NOMO-1 (cell line): ENCODE data around the gene NOX3.
"Not testable (repeated sequence)": the region's sequence is repeated elsewhere in the genome, so short reads cannot be mapped to it uniquely, and the experiment has no call there.

ENCODE experiments used
- DNase-seq, 2 experiments: peaks; one replicate each; lab custom pipeline; 2025; ENCODE audit not compliant: unreplicated experiment in 2 of 2; lab: John Stamatoyannopoulos, UW

The NOX3 gene

GRCh38 chr6:155377061-155377460 is 78.6 kb downstream of the NOX3 start:
- DNase-seq, result no peak

GRCh38 chr6:155375801-155376200 is 79.8 kb downstream of the NOX3 start:
- no peak for DNase-seq

GRCh38 chr6:155374681-155375080 is 81.0 kb downstream of the NOX3 start:
- no peak for DNase-seq

- no peak for DNase-seq
These were observed 82.4 kb downstream of the NOX3 start for GRCh38 chr6:155373276-155373675.

GRCh38 chr6:155372256-155372655 is 83.4 kb downstream of the NOX3 start:
- peak; percentile 7 to 15 for DNase-seq

- no peak for DNase-seq
These were observed 84.4 kb downstream of the NOX3 start for GRCh38 chr6:155371230-155371629.

- DNase-seq, result no peak
These were observed 89.3 kb downstream of the NOX3 start for GRCh38 chr6:155366325-155366724.

- DNase-seq, result no peak
These were observed 90.7 kb downstream of the NOX3 start for GRCh38 chr6:155364844-155365437.

- not testable (repeated sequence) for DNase-seq
These were observed 91.6 kb downstream of the NOX3 start for GRCh38 chr6:155364021-155364420.

- DNase-seq, result not testable (repeated sequence)
These were observed 92.5 kb downstream of the NOX3 start for GRCh38 chr6:155362968-155363632.

- no peak for DNase-seq
These were observed 101.5 kb downstream of the NOX3 start for GRCh38 chr6:155354167-155354566.

- no peak for DNase-seq
These were observed 102.8 kb downstream of the NOX3 start for GRCh38 chr6:155352811-155353210.

GRCh38 chr6:155352130-155352420 is 103.6 kb downstream of the NOX3 start:
- DNase-seq, result no peak

GRCh38 chr6:155351273-155352129 is 104.1 kb downstream of the NOX3 start:
- no peak for DNase-seq

- DNase-seq, result no peak
These were observed 105.7 kb downstream of the NOX3 start for GRCh38 chr6:155349956-155350355.

- no peak for DNase-seq
These were observed 106.5 kb downstream of the NOX3 start for GRCh38 chr6:155349129-155349528.

GRCh38 chr6:155347800-155348199 is 107.8 kb downstream of the NOX3 start:
- no peak for DNase-seq

- no peak for DNase-seq
These were observed 108.7 kb downstream of the NOX3 start for GRCh38 chr6:155346957-155347356.
